HG02852 (cell line): Measurements from ENCODE around the gene TMPRSS4.

Source experiments
- ATAC-seq: cut with Tn5 transposase; IDR thresholded peaks from one replicate; pipeline ENCODE4 v1.9.1; 2021; ENCODE audit warnings: mild to moderate bottlenecking, moderate library complexity; ENCODE audit not compliant: unreplicated experiment

The TMPRSS4 gene

GRCh38 chr11:118102721-118103261 is 25.9 kb downstream of the TMPRSS4 start:
- ATAC-seq: no peak

DNA sequence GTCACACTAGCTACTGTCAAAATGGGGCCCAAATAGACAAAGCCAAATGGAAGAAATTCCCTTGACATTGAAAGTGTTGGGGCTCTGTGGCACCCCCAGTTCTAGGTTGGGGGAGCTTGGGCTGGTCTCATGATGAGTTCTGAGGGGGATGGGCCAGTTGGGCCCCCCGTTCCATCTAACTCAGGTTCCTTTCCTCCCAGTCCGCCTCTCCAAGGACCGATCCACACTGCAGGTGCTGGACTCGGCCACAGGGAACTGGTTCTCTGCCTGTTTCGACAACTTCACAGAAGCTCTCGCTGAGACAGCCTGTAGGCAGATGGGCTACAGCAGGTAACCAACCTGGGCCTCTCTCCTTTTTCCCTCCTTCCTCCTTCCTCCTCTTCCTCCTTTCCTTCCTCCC is 27.6 kb downstream of the TMPRSS4 start:
- ATAC-seq: no peak

DNA sequence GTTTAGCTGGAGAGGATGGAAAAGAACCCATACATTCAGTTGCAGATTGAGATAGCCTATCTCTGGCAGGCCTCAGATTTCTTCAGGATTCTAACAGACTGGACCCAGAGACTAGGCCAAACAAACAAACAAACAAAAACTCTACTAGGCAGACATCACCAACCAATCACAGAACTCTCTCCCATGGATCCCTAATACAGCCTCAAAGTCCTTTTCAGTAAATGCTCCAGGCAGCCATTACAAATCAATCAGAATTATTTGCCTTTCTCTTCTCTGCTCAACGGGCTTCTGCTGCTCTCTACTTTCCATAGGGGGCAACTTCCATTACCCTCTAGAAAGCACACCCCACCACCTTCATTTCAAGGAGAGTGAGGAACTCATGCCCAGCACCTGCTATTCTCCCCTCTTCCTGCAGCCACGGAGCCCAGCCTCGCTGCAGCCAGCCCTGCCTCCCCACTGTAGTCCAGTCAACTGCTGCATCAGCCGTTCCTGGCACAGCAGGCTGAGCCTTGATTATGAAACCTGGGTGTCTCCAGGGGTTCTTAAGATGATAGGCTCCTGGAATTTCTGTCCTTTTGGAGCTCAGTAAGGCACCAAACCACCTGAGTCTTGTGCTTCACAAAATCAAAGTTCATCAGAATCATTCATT is 28.9 kb downstream of the TMPRSS4 start:
- no peak for ATAC-seq

- ATAC-seq: no peak
These were observed 30.0 kb downstream of the TMPRSS4 start for GRCh38 chr11:118106789-118107335.

DNA sequence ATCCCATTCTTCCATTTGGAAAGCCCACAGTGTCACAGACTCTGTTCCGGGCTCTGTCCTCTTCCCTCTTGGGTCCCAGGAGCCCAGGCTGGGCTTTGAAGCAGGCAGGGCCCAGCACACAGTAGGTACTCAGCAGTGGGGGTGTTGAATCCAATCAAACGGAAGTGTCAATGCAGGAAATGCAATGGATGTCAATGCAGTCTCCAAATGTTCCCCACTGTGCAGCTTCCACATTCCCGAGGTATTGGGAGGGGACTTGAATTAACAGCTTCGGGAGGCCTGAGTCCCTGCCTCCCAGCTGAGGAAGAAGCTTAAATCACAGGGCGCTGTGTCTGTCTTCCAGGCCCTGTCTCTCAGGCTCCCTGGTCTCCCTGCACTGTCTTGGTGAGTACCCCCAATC is 31.6 kb downstream of the TMPRSS4 start:
- no peak for ATAC-seq

GRCh38 chr11:118109231-118109630 is 32.4 kb downstream of the TMPRSS4 start:
- no peak for ATAC-seq

- no peak for ATAC-seq
These were observed 34.3 kb downstream of the TMPRSS4 start for GRCh38 chr11:118111019-118111743.

DNA sequence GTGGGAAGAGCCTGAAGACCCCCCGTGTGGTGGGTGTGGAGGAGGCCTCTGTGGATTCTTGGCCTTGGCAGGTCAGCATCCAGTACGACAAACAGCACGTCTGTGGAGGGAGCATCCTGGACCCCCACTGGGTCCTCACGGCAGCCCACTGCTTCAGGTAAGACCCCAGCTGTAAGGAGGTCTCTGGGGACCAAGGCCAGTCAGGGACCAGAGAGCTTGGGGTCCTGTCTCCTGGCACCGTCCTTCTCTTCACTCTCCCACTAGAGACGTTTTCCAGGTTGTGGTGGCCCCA is 34.8 kb downstream of the TMPRSS4 start:
- ATAC-seq: no peak

- ATAC-seq: no peak
These were observed 36.0 kb downstream of the TMPRSS4 start for GRCh38 chr11:118112711-118113430.

DNA sequence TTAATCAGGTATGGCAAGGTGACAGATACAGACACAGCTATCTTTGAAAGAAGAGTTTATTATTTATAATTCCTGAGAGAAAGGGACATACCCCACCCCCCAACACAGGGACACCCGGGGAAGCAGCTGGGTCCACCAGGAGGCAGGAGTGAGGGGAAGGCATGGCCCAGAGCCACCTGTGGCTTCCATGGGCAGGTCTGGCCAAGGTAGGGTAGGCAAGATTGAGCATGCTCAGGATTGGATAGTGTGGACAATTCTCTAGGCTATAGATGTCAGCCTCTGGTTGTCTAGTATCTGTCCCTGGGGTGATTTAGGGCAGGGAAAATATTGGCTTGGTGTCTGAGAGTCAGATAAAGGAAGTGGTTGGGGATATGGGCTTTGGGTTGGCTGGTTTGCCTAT is 37.4 kb downstream of the TMPRSS4 start:
- ATAC-seq: no peak

- no peak for ATAC-seq
These were observed 38.2 kb downstream of the TMPRSS4 start for GRCh38 chr11:118115048-118115447.

GRCh38 chr11:118117790-118118601 is 41.1 kb downstream of the TMPRSS4 start:
- ATAC-seq: no peak

GRCh38 chr11:118120793-118121192 is 43.9 kb downstream of the TMPRSS4 start:
- no peak for ATAC-seq

DNA sequence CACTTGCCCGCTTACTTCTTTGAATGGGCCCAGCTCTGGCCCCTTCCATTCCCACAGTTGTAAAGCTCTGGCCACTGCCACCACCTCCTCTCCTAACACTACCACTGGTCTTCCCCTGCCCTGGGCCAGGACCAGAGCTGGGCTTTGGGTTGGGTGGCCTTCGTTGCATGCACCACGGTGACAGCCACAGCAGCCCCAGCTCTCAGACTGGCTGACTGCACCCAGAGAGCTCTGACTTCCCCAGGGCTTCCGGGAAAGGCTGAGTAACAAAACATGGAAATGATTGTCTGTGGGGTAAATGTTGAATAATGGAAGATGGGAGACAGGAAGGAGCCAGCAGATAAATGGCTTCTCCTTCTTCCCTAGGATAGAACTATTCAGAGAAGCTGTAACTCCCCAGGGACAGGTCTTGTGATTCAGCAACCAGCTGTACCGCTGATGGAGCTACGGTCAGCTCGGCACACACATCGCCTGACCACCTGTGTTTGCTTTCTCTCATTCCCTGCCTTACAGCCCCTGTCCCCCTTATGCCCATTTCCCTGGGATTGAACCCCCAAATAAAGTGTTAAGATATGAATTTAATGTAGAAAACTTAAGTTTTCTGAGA is 48.2 kb downstream of the TMPRSS4 start:
- no peak for ATAC-seq

GRCh38 chr11:118126082-118126838 is 49.4 kb downstream of the TMPRSS4 start:
- ATAC-seq: no peak

DNA sequence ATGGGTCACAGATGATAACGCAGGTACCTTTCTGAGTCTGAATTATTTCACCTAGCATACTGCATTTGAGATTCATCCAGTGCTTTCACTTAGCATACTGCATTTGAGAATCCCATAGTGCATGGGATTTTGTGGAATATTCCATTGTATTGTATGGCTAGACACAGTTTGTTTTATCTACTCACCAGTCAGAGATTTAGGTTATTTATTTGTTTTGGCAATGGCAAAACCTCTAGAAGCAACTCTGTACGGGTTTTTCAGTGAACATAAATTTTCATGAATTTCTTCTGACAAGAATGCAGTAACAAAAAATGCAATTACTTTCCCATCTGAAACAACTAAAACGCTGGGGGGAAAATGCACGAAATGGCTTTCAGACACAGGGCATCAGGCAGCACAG is 51.4 kb downstream of the TMPRSS4 start:
- ATAC-seq: no peak

DNA sequence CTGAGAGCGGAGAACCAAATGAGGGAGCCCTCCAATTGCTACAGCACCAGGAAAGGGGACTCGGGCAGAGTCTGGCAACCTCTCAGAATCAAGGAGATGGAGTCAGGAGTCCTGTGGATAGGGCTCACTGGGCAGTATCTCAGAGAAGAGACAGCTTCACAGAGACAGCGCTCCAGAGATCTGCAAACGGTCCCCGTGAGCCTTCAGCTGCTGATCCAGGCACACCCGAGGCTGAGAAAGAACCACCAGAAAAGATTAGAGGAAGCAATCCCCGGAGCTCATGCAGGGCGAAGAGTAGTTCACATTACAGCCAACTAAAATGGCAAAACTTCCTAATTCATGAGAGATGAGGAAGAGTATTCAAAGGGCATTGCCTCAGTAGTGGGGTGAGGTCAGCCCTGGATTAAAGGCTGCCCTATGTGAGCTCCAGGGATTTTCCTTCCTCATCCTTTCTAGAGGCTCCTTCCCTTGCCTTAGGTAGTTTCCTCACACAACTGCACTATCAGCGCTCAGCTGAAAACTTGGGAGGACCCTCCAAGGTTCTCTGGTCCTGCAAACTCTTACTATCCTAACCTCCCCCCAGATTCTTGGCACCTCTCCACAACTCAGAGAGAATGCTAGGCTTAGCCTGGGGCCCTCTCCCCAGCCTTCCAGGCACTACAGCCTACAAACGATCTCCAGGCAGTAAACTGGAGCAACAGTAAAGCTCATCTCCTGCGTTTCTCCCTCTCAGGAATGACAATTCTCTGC is 52.0 kb downstream of the TMPRSS4 start:
- no peak for ATAC-seq

GRCh38 chr11:118129471-118130172 is 52.7 kb downstream of the TMPRSS4 start:
- ATAC-seq: no peak
